NCI-H446 treated with DMSO at 0.1 percent for 48 hours (cell line): ENCODE data around the gene FCRL4.

Source experiments
- DNase-seq: peaks from one replicate; lab custom pipeline; 2025; lab: John Stamatoyannopoulos, UW

The FCRL4 gene

GRCh38 chr1:157597959-157598667, at the start of gene FCRL4:
Gene FCRL4, minus strand, starts transcription at chr1:157598085. Its CDS starts 141 bp downstream, at chr1:157597944.
- no peak for DNase-seq

DNA sequence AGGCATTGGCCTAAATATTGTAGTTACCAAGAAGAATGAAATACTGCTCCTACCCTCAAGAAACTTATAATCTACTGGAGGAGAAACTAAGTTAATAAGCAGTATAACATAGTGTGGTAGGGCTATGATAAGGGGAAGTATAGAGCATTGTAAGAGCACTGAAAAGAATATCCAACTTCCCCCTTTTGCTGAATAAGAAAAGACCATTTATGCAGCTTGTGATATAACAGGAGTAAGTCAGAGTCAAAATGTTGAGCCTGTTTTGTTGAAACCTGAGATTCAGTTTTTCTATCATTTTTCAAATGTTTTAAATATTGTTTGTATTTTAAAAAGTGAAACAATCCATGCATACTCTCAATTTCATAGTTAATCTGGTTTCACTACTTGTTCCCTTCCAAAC, 48.3 kb upstream of the FCRL4 start:
- no peak for DNase-seq

GRCh38 chr1:157641177-157641576, 43.3 kb upstream of the FCRL4 start:
- DNase-seq = no peak

GRCh38 chr1:157639800-157640199, 41.9 kb upstream of the FCRL4 start:
- DNase-seq = no peak

- DNase-seq = no peak
Observed at GRCh38 chr1:157628773-157629172, 30.9 kb upstream of the FCRL4 start.

GRCh38 chr1:157626099-157626498, 28.2 kb upstream of the FCRL4 start:
- no peak for DNase-seq

DNA sequence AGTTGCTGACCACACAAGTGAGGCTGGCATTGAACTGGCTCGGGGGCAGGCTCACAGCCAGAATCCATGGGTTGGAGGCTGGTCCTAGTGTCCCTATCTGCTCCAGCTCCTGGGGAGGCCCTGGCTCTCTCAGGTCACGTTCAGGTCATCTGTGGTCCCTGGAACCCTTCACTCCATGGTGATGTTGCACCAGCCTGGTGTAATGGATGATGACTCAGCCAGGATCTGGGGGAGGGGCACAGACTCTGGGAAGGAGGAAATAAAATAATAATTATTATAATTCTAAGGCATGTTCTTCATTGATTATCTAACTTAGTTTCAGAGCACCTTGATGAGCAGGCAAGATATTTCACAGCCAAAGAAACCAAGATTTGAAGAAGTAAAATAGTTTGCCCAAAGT, 26.6 kb upstream of the FCRL4 start:
- DNase-seq = no peak

DNA sequence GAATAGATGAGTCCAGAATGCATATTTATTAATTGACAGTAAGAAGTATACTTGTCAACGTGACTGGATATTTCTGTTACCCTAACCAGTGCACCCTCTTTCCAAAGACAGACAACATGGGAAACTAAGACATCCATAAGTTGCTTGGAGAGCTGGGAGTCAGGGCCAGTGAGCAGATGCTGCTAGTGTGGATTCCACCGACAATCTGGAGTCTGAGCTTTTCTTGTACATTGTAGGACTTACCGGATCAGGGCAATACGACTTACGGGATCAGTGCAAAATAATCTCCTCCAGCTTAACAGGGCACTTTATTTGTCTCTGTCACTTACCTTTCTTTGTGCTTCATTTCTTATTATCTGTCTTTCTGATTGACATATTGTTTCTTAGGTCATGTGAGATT, 24.6 kb upstream of the FCRL4 start:
- DNase-seq = no peak

GRCh38 chr1:157618190-157618589, 20.3 kb upstream of the FCRL4 start:
- DNase-seq = no peak

DNA sequence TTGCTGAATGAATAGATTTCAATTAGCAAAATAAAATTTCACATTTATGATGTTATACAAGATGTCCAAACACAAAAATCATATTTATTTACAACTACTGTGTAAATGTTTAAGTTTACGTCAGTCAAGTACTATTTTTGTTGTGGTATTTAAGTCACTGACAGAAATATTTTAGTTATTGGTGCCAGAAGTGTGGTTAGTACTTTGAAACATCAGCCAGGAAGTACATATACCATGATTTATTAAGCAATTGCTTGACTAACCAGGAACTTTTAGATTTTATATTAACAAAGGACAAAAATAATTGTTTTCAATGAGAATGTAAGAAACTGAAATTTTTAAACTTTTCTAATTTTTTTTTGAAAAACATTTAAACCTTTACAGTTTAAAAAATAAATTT, 2.4 kb upstream of the FCRL4 start:
- DNase-seq = no peak

DNA sequence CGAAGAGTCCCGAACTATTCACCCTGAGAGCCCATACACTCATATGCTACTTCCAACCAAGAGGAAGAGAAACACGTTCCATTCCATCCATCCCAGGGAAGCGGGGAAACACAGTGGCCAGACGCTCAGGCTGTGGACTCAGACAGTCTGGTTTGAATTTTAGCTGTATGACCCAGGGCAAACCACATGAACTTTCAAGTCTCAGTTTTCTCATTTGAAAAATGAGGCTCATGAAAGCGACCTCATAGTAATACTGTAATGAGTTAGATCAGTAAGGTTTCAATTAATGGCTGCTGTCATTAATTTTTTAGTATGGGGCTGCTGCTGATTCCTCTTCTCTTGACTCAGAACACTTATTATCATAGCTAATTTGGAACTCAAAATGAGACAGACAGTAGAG, 1.5 kb downstream of the FCRL4 start:
- no peak for DNase-seq

- DNase-seq = no peak
Observed at GRCh38 chr1:157595356-157595755, 2.5 kb downstream of the FCRL4 start.

DNA sequence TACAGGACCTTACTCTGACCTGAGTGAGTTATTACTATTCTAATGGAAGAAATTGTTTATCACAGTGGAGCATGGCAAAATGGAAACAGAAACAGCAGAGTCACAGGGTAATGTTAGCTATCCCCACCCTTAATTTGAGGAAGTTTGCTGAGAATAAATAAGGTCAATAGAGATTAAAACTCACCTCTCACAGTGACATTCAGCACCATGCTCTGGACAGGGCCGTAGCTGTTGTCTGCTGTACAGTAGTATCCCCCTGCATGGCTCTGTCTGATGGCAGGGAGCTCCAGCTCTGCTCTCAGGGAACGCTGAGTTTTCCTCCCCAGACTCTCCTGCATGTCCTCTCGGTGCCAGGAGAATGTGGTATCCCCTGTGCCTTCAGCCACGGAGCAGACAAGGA, 11.9 kb downstream of the FCRL4 start:
- no peak for DNase-seq

DNA sequence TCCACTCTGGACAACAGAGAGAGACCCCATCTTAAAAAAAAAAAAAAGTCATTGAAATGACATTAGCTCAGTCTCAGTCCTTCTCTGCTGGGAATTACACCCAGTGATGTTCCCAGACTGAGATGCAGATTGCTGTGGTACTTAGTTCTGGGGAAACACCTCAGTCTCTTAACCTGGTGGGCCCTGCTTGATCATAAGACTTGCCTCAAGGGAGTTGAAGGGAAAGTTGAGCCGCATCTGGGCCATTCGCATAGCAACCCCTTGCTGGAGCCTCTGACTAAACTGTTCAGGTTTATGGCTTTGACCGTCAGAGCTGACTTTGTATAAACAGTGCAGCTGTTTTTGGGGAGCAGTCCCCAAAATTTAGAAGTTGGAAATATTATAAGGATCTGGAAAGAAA, 13.4 kb downstream of the FCRL4 start:
- no peak for DNase-seq

DNA sequence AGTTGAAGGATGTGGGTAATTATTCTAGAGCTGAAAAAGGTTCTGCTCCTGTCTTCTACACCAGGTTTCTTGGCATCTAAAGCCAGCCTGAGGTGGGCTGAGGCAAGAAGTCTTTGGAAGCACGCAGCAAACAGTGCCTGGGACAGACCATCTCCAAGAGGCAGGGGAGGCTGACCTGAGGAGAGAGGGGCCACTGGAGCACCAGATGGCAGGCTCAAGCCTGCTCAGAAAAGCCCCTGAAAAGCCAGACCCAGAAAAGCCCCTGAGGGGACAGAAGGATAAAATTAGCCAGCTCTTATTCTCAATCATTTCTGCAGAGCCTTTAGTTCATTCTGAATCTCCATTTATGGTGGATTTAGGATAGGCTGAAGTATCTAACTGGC, 17.1 kb downstream of the FCRL4 start:
- no peak for DNase-seq

GRCh38 chr1:157580179-157580827, 17.6 kb downstream of the FCRL4 start:
- DNase-seq = no peak

- no peak for DNase-seq
Observed at GRCh38 chr1:157577420-157577819, 20.5 kb downstream of the FCRL4 start.

DNA sequence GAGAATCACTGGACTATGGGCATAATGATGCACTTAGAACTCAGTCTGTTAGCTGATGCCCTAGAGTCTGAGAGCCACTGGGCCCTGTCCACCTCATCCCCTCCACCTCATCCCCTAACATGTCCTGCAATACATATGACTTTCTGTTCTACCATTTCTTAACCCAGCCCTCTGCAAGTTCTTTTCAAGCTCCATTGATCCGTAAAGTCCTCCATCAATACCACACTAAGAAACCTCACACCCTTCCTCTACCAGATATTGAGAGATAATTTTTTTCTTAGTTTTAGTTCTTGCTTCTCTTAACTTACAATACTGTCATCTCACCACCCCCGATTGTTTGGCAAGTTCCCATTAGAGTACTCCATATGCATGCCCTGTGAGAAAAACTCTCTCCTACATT, 22.1 kb downstream of the FCRL4 start:
- DNase-seq = no peak

DNA sequence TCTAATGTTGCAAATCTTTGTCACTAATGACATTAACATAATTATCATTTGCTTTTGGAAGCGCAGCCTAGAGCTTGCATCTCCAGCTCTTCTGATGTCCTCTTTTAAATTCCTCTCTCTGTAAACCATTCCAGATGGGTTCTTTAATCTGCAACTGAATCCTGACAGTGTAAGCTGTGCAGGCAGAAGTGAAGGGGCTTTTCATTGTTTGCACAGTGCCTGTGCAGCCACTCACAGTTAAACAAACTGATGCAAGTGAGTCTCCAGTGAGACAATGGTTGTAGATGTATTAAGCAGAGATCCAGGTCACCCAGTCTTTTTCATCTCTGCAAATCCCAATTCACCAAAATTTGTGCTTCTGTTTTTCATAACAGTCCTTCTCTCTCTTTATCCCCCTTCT, 23.0 kb downstream of the FCRL4 start:
- no peak for DNase-seq

GRCh38 chr1:157566484-157567300, 31.2 kb downstream of the FCRL4 start:
- no peak for DNase-seq

GRCh38 chr1:157562515-157562914, 35.4 kb downstream of the FCRL4 start:
- DNase-seq = no peak

- no peak for DNase-seq
Observed at GRCh38 chr1:157558119-157558518, 39.8 kb downstream of the FCRL4 start.
